GM12801 (cell line): ENCODE results near the gene LOX.

Source experiments
- CTCF ChIP-seq: IDR thresholded peaks from one replicate; pipeline ENCODE4 v1.5.1; 2011; ENCODE audit warnings: control low read depth; ENCODE audit not compliant: insufficient read length; ENCODE audit errors: extremely low read depth

Gene LOX

GRCh38 chr5:122019919-122020590 is 58.0 kb downstream of the LOX start:
- TF ChIP-seq CTCF: no peak

- TF ChIP-seq CTCF: no peak
Observed at GRCh38 chr5:122015471-122015870, 62.6 kb downstream of the LOX start.

DNA sequence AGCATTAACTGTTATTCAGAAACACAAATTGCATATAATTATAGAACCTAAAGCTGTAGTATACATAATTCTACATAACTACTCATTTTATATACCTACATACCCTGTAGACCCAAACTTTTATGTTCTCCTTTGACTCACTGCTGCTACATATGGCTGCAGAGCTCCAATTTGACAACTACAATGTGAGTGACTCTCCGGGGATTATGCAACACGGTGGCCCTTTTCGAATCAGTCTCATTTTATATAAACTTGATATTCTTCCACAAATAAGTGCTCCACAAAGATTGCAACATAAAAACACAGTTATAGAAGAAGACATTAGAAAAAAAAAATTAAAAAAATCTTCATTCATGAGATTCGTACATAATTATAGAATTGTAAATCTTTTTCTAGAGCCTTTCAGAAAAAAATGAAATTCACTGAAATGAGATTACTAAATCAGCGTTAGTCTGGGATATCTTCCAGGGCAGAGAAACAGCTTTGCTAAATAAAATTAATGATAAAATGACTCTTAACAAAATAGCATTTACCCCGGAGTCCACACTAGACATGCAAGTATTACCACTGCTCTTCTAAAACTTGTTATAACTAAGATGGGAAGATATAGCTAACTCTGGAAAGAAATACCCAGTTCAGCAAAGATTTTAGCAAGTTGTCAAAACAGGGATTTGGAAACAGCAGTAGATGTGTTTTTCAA is 63.7 kb downstream of the LOX start:
- no peak for TF ChIP-seq CTCF
